ENCODE results near the gene TXNRD1. TPM values are rescaled to one million over a fixed set of nuclear protein-coding genes. Genes with fewer than 3 reads are reported as not detected.

Gene TXNRD1
- total RNA-seq, 2 experiments from 2014 or later = 82.7 to 82.8 TPM

- H3K27ac Mint-ChIP-seq = no peak overlapping the region
- CTCF ChIA-PET = interaction anchor here (3.6 kb wide), 1 partner anchor 12 kb away, joined by 20 read pairs; no protein-coding TSS in a partner anchor
- no peaks in the 10 kb centered on the region for H3K27me3 Mint-ChIP-seq
- peaks cover 34% of the 10 kb centered on the region for H3K36me3 Mint-ChIP-seq
- H3K4me1 Mint-ChIP-seq (ENCODE audit: low read depth) = peaks cover 50% of the 10 kb centered on the region
- POLR2A ChIA-PET = interaction anchor here (2.7 kb wide), 1 partner anchor 11 kb away, joined by 7 read pairs; no protein-coding TSS in a partner anchor
- no peaks in the 10 kb centered on the region for H3K9me3 Mint-ChIP-seq
- no peak for DNase-seq
- H3K4me3 Mint-ChIP-seq = no peak overlapping the region
- intact Hi-C loops (cut with micrococcal nuclease) = loop anchor here (5.0 kb wide), 2 partner anchors 157 to 163 kb away; partner anchors contain the start of genes CHST11 and NFYB
Observed at GRCh38 chr12:104299842-104300481, 84.4 kb downstream of the TXNRD1 start.

GRCh38 chr12:104303538-104304151 lies 88.1 kb downstream of the TXNRD1 start, which contains the start of gene EID3:
Gene EID3 (plus strand): TSS chr12:104303739. CDS start chr12:104303935, 196 bp downstream.
- POLR2A ChIA-PET = interaction anchor here (0.6 to 3.4 kb wide), 3 partner anchors 8 to 91 kb away, joined by 3 to 46 read pairs (median 5); no protein-coding TSS in a partner anchor
- DNase-seq = peak; percentile 94
- H3K4me3 Mint-ChIP-seq = peak within 1 kb of the TSS; percentile 89
- peak within 1 kb of the TSS; percentile 93 for H3K27ac Mint-ChIP-seq
- peaks cover 60% of the 10 kb centered on the region for H3K4me1 Mint-ChIP-seq (ENCODE audit: low read depth)
- intact Hi-C loops (cut with micrococcal nuclease) = loop anchor here (1.0 to 5.0 kb wide), 4 partner anchors 15 to 166 kb away; partner anchors contain the start of genes CHST11, NFYB and TXNRD1
- no peaks in the 10 kb centered on the region for H3K27me3 Mint-ChIP-seq
- H3K9me3 Mint-ChIP-seq = no peaks in the 10 kb centered on the region
- CTCF ChIA-PET = interaction anchor here (0.6 to 2.4 kb wide), 8 partner anchors 8 to 90 kb away, joined by 3 to 18 read pairs (median 4); partner anchors contain the start of gene TXNRD1
- peaks cover 28% of the 10 kb centered on the region for H3K36me3 Mint-ChIP-seq

- POLR2A ChIA-PET = interaction anchor here (0.6 to 3.4 kb wide), 4 partner anchors 9 to 103 kb away, joined by 3 to 46 read pairs (median 4); no protein-coding TSS in a partner anchor
- peaks cover 61% of the 10 kb centered on the region for H3K4me1 Mint-ChIP-seq (ENCODE audit: low read depth)
- CTCF ChIA-PET = interaction anchor here (0.6 to 2.4 kb wide), 7 partner anchors 9 to 90 kb away, joined by 3 to 18 read pairs (median 3); partner anchors contain the start of gene TXNRD1
- no peaks in the 10 kb centered on the region for H3K27me3 Mint-ChIP-seq
- H3K4me3 Mint-ChIP-seq = peak overlapping the region; percentile 89
- no peak for DNase-seq
- no peaks in the 10 kb centered on the region for H3K9me3 Mint-ChIP-seq
- H3K36me3 Mint-ChIP-seq = peaks cover 32% of the 10 kb centered on the region
- intact Hi-C loops (cut with micrococcal nuclease) = loop anchor here (5.0 kb wide), 2 partner anchors 153 to 167 kb away; partner anchors contain the start of genes CHST11 and NFYB
- peak overlapping the region; percentile 93 for H3K27ac Mint-ChIP-seq
Observed at GRCh38 chr12:104304261-104305009, 88.9 kb downstream of the TXNRD1 start.

GRCh38 chr12:104305349-104305748 lies 89.8 kb downstream of the TXNRD1 start:
- no peak overlapping the region for H3K27ac Mint-ChIP-seq
- no peak for DNase-seq
- no peak overlapping the region for H3K4me3 Mint-ChIP-seq
- H3K4me1 Mint-ChIP-seq (ENCODE audit: low read depth) = peaks cover 57% of the 10 kb centered on the region
- no peaks in the 10 kb centered on the region for H3K27me3 Mint-ChIP-seq
- POLR2A ChIA-PET = no interaction called here
- CTCF ChIA-PET = no interaction called here
- intact Hi-C loops (cut with micrococcal nuclease) = no loop called here
- H3K36me3 Mint-ChIP-seq = peaks cover 32% of the 10 kb centered on the region
- H3K9me3 Mint-ChIP-seq = no peaks in the 10 kb centered on the region

- peaks cover 55% of the 10 kb centered on the region for H3K4me1 Mint-ChIP-seq (ENCODE audit: low read depth)
- H3K27ac Mint-ChIP-seq = no peak overlapping the region
- DNase-seq = no peak
- H3K27me3 Mint-ChIP-seq = no peaks in the 10 kb centered on the region
- CTCF ChIA-PET = no interaction called here
- no peak overlapping the region for H3K4me3 Mint-ChIP-seq
- intact Hi-C loops (cut with micrococcal nuclease) = no loop called here
- POLR2A ChIA-PET = no interaction called here
- no peaks in the 10 kb centered on the region for H3K9me3 Mint-ChIP-seq
- H3K36me3 Mint-ChIP-seq = peaks cover 36% of the 10 kb centered on the region
Observed at GRCh38 chr12:104306376-104306775, 90.8 kb downstream of the TXNRD1 start.

- POLR2A ChIA-PET = no interaction called here
- no peak for DNase-seq
- Mint-ChIP-seq H3K4me1 (ENCODE audit: low read depth) (peaks cover 50% of the 10 kb centered on the region), H3K27ac (no peak overlapping the region), H3K9me3 (no peaks in the 10 kb centered on the region), H3K36me3 (peaks cover 40% of the 10 kb centered on the region), H3K27me3 (no peaks in the 10 kb centered on the region), H3K4me3 (no peak overlapping the region)
- intact Hi-C loops (cut with micrococcal nuclease) = no loop called here
- CTCF ChIA-PET = interaction anchor here (0.9 kb wide), 1 partner anchor 105 kb away, joined by 3 read pairs; no protein-coding TSS in a partner anchor
Observed at GRCh38 chr12:104306943-104307654, 91.5 kb downstream of the TXNRD1 start.

GRCh38 chr12:104307655-104308000 lies 92.0 kb downstream of the TXNRD1 start:
- ChIA-PET CTCF (interaction anchor here (0.9 kb wide), 1 partner anchor 105 kb away, joined by 3 read pairs; no protein-coding TSS in a partner anchor), POLR2A (no interaction called here)
- Mint-ChIP-seq H3K27ac (no peak overlapping the region), H3K36me3 (peaks cover 41% of the 10 kb centered on the region), H3K4me3 (no peak overlapping the region), H3K4me1 (ENCODE audit: low read depth) (peaks cover 49% of the 10 kb centered on the region), H3K9me3 (no peaks in the 10 kb centered on the region), H3K27me3 (no peaks in the 10 kb centered on the region)
- intact Hi-C loops (cut with micrococcal nuclease) = no loop called here
- no peak for DNase-seq

- H3K36me3 Mint-ChIP-seq = peaks cover 41% of the 10 kb centered on the region
Observed at GRCh38 chr12:104309446-104309993, 93.9 kb downstream of the TXNRD1 start.

GRCh38 chr12:104310751-104311633 lies 95.4 kb downstream of the TXNRD1 start:
- no peak for DNase-seq
- no peaks in the 10 kb centered on the region for H3K9me3 Mint-ChIP-seq
- H3K27me3 Mint-ChIP-seq = no peaks in the 10 kb centered on the region
- intact Hi-C loops (cut with micrococcal nuclease) = no loop called here
- no peak overlapping the region for H3K27ac Mint-ChIP-seq
- ChIA-PET POLR2A (no interaction called here), CTCF (no interaction called here)
- no peak overlapping the region for H3K4me3 Mint-ChIP-seq
- peaks cover 38% of the 10 kb centered on the region for H3K36me3 Mint-ChIP-seq
- peaks cover 17% of the 10 kb centered on the region for H3K4me1 Mint-ChIP-seq (ENCODE audit: low read depth)

More at GRCh38 chr12:104309446-104309993, 93.9 kb downstream of the TXNRD1 start:
- Mint-ChIP-seq H3K4me1 (ENCODE audit: low read depth) (peaks cover 31% of the 10 kb centered on the region), H3K27me3 (no peaks in the 10 kb centered on the region), H3K9me3 (no peaks in the 10 kb centered on the region), H3K4me3 (no peak overlapping the region), H3K27ac (no peak overlapping the region)
- intact Hi-C loops (cut with micrococcal nuclease) = no loop called here
- DNase-seq = no peak
- CTCF ChIA-PET = interaction anchor here (1.2 kb wide), 1 partner anchor 18 kb away, joined by 3 read pairs; no protein-coding TSS in a partner anchor
- POLR2A ChIA-PET = no interaction called here

GRCh38 chr12:104312202-104312601 lies 96.6 kb downstream of the TXNRD1 start:
- ChIA-PET POLR2A (no interaction called here), CTCF (interaction anchor here (1.3 kb wide), 2 partner anchors 47 to 61 kb away, joined by 3 to 5 read pairs; no protein-coding TSS in a partner anchor)
- Mint-ChIP-seq H3K9me3 (no peaks in the 10 kb centered on the region), H3K36me3 (peaks cover 40% of the 10 kb centered on the region), H3K4me1 (ENCODE audit: low read depth) (peaks cover 8% of the 10 kb centered on the region), H3K4me3 (no peak overlapping the region), H3K27me3 (no peaks in the 10 kb centered on the region), H3K27ac (no peak overlapping the region)
- DNase-seq = no peak
- intact Hi-C loops (cut with micrococcal nuclease) = no loop called here

All from activated CD4-positive, alpha-beta memory T cell treated with anti-CD3 and anti-CD28 coated beads for 36 hours (primary cell).